Hematopoietic multipotent progenitor cell treated with erythropoietin and hydrocortisone succinate and interleukin-3 and kit ligand, for 15 days (in vitro differentiated cells): ENCODE results near the gene HTR3A.
A peak's percentile ranks its signal among the peaks of the same experiment; 100 is the strongest.

Experiments used
- DNase-seq: peaks from one replicate; pipeline ENCODE4 v3.0.0-alpha.2; 2015; ENCODE audit warnings: low spot score

Gene HTR3A

GRCh38 chr11:113979431-113979830, 4.5 kb downstream of the HTR3A start:
- DNase-seq: no peak

GRCh38 chr11:113980785-113981184, 5.9 kb downstream of the HTR3A start:
- no peak for DNase-seq

DNA sequence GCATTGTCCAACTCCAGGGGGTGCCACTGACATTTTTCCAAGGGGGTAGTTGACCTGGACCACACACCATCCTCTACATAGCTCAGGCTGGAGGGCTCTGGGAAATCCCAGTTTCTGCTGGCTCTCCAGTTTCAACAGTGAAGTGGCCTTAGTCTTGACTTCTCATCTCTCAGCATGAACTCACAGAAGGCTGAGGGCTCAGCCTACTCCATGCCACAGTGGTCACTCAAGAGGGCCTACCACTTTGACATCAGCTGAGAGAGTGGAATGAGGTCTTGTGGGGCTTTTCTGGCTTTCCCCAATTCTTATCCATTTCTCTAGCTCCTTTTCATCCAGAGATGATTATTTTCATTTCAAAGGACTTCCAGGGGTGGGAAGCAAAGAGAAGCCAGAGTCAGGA, 7.4 kb downstream of the HTR3A start:
- no peak for DNase-seq

DNA sequence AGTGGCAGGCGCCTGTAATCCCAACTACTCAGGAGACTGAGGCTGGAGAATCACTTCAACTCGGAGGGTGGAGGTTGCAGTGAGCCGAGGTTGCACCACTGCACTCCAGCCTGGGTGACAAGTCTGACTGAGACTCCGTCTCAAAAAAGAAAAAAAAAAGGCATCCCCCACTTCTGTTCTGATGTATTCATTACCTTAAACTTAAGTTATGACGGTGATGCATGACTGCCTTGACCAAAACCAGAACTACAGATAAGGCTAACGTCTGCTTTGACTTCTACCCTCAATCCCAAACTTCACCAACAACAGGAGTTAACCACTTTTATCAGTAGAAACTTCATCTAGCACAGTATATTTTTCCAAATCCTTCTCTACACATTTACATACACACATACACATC, 9.9 kb downstream of the HTR3A start:
- DNase-seq: no peak

DNA sequence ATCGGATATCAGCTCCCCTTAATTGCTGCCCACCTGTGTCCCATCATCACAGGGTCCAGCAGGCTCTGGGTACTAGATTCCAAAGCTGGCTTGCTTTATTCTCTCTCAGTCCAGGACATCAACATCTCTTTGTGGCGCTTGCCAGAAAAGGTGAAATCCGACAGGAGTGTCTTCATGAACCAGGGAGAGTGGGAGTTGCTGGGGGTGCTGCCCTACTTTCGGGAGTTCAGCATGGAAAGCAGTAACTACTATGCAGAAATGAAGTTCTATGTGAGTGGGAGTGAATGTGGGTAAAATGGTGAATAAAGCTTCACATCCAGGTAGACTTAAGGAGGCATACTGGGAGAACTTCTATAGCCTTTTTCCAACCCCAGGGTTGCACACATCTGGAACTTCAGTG, 11.0 kb downstream of the HTR3A start:
- DNase-seq: no peak

DNA sequence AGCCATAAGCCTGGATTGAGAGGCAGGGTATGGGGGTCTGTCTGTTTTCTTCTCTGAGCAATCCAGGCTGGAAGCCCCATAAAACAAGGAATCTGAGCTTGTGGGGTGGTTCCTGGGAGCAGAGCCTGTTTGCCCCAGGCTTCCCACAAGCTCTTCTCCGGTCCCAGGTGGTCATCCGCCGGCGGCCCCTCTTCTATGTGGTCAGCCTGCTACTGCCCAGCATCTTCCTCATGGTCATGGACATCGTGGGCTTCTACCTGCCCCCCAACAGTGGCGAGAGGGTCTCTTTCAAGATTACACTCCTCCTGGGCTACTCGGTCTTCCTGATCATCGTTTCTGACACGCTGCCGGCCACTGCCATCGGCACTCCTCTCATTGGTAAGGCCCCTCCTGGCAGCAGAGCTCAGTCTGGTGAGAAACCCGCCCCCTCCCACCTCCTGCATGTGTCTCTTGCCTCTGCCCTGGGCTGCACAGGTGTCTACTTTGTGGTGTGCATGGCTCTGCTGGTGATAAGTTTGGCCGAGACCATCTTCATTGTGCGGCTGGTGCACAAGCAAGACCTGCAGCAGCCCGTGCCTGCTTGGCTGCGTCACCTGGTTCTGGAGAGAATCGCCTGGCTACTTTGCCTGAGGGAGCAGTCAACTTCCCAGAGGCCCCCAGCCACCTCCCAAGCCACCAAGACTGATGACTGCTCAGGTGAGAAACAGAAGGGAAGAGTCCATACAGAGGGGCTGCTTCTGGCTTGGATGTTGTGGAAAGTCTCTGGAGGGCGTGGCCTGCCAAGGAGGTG, 11.6 kb downstream of the HTR3A start:
- DNase-seq: no peak

DNA sequence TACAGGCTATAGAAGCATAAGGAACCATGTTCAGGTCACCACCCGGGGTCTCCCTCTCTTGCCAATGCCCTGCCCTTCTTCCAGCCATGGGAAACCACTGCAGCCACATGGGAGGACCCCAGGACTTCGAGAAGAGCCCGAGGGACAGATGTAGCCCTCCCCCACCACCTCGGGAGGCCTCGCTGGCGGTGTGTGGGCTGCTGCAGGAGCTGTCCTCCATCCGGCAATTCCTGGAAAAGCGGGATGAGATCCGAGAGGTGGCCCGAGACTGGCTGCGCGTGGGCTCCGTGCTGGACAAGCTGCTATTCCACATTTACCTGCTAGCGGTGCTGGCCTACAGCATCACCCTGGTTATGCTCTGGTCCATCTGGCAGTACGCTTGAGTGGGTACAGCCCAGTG, 14.5 kb downstream of the HTR3A start:
- no peak for DNase-seq

GRCh38 chr11:113989916-113990315, 15.0 kb downstream of the HTR3A start:
- DNase-seq: no peak

- DNase-seq: no peak
Observed at GRCh38 chr11:113991170-113991569, 16.3 kb downstream of the HTR3A start.

- DNase-seq: no peak
Observed at GRCh38 chr11:113991718-113992458, 17.0 kb downstream of the HTR3A start.

- DNase-seq: no peak
Observed at GRCh38 chr11:113992459-113993110, 17.7 kb downstream of the HTR3A start.

DNA sequence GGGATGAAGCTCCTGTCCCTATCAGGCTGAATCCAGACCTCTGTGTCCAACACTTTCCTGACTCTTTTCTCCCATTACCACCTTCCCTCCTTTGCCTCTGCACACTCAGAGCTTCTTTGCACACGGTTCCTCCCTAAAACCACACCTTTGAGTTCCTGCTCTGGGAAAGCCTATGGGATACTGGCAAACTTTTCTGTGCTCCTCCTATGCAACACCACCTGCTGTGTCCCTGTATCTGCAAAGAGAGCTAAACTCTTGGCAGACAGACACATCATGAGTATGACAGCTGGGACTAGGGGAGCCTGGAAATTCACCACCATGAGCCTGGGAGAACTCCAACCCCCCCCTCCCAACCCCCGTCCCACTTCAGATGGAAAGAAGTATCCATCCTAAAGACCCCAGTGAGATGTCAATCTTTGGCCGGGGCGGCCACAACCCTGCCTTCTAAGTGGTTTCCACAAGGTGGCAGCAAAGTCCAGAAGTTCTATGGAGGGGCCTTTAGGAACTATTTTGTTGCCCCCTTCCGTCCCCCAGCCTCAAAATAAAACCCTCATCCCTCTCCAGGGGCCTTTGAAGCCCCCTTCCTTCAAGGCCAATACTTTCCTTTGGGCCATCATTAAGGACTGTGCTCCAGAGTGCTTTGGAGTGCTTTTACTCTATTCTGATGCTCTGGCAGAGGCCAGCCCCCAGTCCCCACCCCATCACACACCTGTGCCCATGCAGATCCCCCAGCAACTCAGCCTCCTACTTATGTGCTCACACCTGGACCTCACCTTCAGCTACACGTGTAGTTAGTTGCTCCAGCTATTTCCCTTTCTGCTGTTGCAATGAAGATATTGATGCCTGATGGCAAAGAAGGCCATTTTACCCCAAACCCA, 19.4 kb downstream of the HTR3A start:
- peak; percentile 27 for DNase-seq

GRCh38 chr11:113997473-113997872, 22.6 kb downstream of the HTR3A start:
- no peak for DNase-seq

GRCh38 chr11:113998574-113998973, 23.7 kb downstream of the HTR3A start:
- DNase-seq: no peak

GRCh38 chr11:114000526-114000925, 25.6 kb downstream of the HTR3A start:
- no peak for DNase-seq

DNA sequence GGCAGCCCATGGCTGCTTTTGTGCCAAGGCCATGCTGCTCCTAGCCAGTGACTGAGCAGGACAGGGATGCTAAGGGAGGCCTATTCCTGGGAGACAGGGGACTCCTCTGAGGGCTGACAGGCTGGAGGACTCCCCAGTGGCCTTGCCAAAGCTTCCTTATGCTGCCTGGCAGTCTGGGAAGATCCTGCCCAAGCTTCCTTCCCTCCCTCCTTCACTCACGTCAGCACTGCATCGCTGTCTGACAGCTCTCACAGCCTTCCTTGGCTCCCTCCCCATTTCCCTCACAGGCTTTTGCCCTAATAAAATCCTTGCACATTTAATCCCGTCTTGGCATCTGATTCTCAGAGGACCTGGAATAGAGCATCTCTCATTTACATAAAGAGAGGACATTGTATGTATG, 26.5 kb downstream of the HTR3A start:
- DNase-seq: no peak

DNA sequence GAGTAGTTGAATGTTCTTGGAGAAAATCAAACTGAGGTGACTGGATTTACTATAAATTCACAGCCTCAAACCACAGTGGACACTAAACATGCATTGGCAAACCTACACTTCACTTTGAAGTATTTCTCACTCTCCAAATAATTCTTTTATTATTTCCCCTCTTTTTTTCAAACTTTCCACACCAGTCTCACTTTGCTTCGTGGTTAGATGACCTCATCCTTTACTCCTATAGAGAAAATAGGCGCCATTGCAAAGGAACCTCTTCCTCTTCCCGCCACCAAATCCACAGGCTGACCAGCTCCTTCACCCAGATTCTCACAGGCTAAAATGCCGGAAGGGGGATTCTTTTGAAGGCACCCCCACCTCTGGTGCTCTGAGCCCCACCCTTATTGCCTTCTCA, 33.4 kb downstream of the HTR3A start:
- no peak for DNase-seq

DNA sequence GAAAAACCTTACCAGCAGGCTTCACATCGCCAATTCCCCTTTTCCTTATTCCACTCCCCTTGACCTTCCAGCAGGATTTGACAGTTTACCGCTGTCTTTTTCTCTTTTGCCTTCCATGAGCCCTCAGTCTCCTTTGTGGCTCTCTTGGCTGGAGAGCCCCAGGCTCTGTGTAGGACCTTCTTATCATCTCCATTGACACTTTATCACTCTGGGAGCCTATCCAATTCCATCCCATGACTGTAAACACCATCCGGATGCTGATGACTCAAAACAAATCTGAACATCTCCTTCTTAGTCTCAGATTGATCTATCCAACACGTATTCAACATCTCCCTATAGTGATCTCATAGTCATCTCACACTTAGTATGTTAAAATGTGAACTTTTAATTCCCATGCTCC, 36.0 kb downstream of the HTR3A start:
- no peak for DNase-seq

DNA sequence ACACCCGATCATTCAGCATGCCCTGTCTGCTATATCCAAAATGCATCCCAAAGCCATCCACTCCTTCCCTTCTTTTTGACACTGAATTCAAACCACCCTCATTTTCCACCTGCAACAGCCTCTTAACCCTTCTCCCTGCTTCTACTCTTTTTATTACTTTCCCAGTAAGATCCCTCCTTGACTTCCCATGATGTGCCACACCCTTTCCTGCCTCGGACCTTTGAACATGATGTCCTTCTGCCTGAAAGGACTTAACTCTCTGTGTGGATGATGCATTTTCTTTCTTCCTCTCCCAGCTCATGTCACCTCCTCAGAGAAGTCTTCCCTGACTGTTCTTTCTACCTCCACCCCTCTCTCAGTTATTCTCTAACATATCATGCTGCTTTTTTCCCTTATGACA, 36.5 kb downstream of the HTR3A start:
- DNase-seq: no peak

GRCh38 chr11:114015117-114015516, 40.2 kb downstream of the HTR3A start:
- DNase-seq: no peak

DNA sequence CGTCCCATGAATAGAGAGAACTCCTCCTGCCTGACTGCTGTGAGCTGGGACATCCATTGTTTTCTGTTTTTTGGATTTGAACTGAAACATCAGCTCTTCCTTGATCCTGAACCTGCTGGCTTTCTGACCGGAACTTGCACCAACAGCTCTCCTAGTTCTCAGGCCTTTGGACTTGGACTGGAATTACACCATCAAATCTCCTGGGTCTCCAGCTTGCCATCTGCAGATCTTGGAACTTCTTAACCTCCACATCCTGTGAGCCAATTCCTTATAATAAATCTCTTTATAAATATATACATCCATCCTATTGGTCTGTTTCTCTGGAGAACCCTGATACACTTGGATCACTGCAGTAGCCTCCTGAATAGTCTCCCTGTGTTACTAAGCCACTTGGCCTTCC, 42.1 kb downstream of the HTR3A start:
- no peak for DNase-seq

- DNase-seq: no peak
Observed at GRCh38 chr11:114017723-114018122, 42.8 kb downstream of the HTR3A start.
